NCI-H1092 treated with DMSO at 0.1 percent for 48 hours (cell line): ENCODE data around the gene SIK2.
"Not testable (repeated sequence)": the region's sequence is repeated elsewhere in the genome, so short reads cannot be mapped to it uniquely, and the experiment has no call there.

Experiments used
- DNase-seq: peaks from one replicate; lab custom pipeline; 2025; lab: John Stamatoyannopoulos, UW

The SIK2 gene

GRCh38 chr11:111761036-111761435 is 158.8 kb downstream of the SIK2 start:
- DNase-seq = no peak

- no peak for DNase-seq
Measured at GRCh38 chr11:111762526-111762925, 160.3 kb downstream of the SIK2 start.

- DNase-seq = no peak
Measured at GRCh38 chr11:111762981-111763643, 160.9 kb downstream of the SIK2 start.

- DNase-seq = no peak
Measured at GRCh38 chr11:111764621-111765020, 162.4 kb downstream of the SIK2 start.

GRCh38 chr11:111765320-111765983 is 163.2 kb downstream of the SIK2 start:
- DNase-seq = no peak

- peak; percentile 86 for DNase-seq
Measured at GRCh38 chr11:111765984-111766833, 164.0 kb downstream of the SIK2 start, which contains the start of gene PPP2R1B. PPP2R1B (minus strand) TSS chr11:111766389; CDS start chr11:111766361, 28 bp downstream.

- DNase-seq = no peak
Measured at GRCh38 chr11:111766834-111767142, 164.5 kb downstream of the SIK2 start.

- DNase-seq = peak; percentile 37
Measured at GRCh38 chr11:111770581-111771134, 168.4 kb downstream of the SIK2 start.

GRCh38 chr11:111771205-111771604 is 169.0 kb downstream of the SIK2 start:
- not testable (repeated sequence) for DNase-seq

- DNase-seq = no peak
Measured at GRCh38 chr11:111772535-111772934, 170.3 kb downstream of the SIK2 start.

- DNase-seq = no peak
Measured at GRCh38 chr11:111774955-111775710, 172.9 kb downstream of the SIK2 start.

- DNase-seq = no peak
Measured at GRCh38 chr11:111776398-111777093, 174.3 kb downstream of the SIK2 start.

- DNase-seq = peak; percentile 76
Measured at GRCh38 chr11:111777094-111778046, 175.1 kb downstream of the SIK2 start.

- no peak for DNase-seq
Measured at GRCh38 chr11:111778047-111778558, 175.9 kb downstream of the SIK2 start.

- no peak for DNase-seq
Measured at GRCh38 chr11:111779118-111779517, 176.9 kb downstream of the SIK2 start.
